VCaP (cell line): ENCODE measurements around the gene AADACL3.

Experiments
- H3K27ac ChIP-seq: fragments of 450-650 bp; 2 replicates; pipeline ENCODE4 v1.5.1; 2017
- CTCF ChIP-seq: fragments of 450-650 bp; conservative IDR thresholded peaks from 2 replicates; pipeline ENCODE4 v1.5.1; 2017; ENCODE audit warnings: mild to moderate bottlenecking, moderate library complexity

Gene AADACL3

GRCh38 chr1:12776801-12777557 is 61.1 kb downstream of the AADACL3 start:
- H3K27ac ChIP-seq, result no peak overlapping the region
- TF ChIP-seq CTCF, result no peak
